SK-N-SH (cell line): ENCODE data around the gene CDH22.

Source experiments
- CTCF ChIP-seq: fragments of 200-600 bp; sonication (generic); IDR thresholded peaks from 2 replicates; pipeline ENCODE4 v1.6.1; 2017; ENCODE audit warnings: antibody characterized with exemption, mild to moderate bottlenecking, moderate library complexity
- ELF1 ChIP-seq: IDR thresholded peaks from 2 replicates; pipeline ENCODE4 v1.4.0; 2012
- EP300 ChIP-seq, 2 experiments: IDR thresholded peaks; 2 replicates each; pipeline versions ENCODE4 v1.4.0 to v1.6.1; 2012; ENCODE audit warnings: borderline replicate concordance in 1 of 2, low read depth in 1 of 2, low read length in 1 of 2
- EZH2phosphoT487 ChIP-seq: fragments of 200-600 bp; sonication (generic); IDR thresholded peaks from 2 replicates; pipeline ENCODE4 v1.6.1; 2017; ENCODE audit warnings: low read depth, mixed run types, mild to moderate bottlenecking, antibody characterized with exemption, moderate library complexity, borderline replicate concordance
- FOXJ3 ChIP-seq: sonication (generic); formaldehyde crosslinking; IDR thresholded peaks from 2 replicates; pipeline ENCODE4 v1.5.1; 2020; ENCODE audit warnings: mild to moderate bottlenecking, missing genetic modification reagents
- MXI1 ChIP-seq: IDR thresholded peaks from 2 replicates; pipeline ENCODE4 v1.6.1; 2012; ENCODE audit warnings: mild to moderate bottlenecking, low read depth, low read length, improper control_type of control experiment
- NFIC ChIP-seq: IDR thresholded peaks from 2 replicates; pipeline ENCODE4 v1.4.0; 2012; ENCODE audit warnings: borderline replicate concordance
- POLR2AphosphoS5 ChIP-seq: IDR thresholded peaks from 2 replicates; pipeline ENCODE4 v1.6.1; 2012; ENCODE audit warnings: low read depth, low read length
- REST ChIP-seq: IDR thresholded peaks from 2 replicates; pipeline ENCODE4 v1.6.1; 2012; ENCODE audit warnings: mild to moderate bottlenecking, low read depth, low read length, moderate library complexity
- RFX5 ChIP-seq: IDR thresholded peaks from 2 replicates; pipeline ENCODE4 v1.6.1; 2012; ENCODE audit warnings: mild to moderate bottlenecking, improper control_type of control experiment, low read length
- SIN3A ChIP-seq: IDR thresholded peaks from 2 replicates; pipeline ENCODE4 v1.6.1; 2012; ENCODE audit warnings: low read depth, mild to moderate bottlenecking, low read length, moderate library complexity, borderline replicate concordance
- USF2 ChIP-seq: fragments of 150-350 bp; IDR thresholded peaks from 2 replicates; pipeline ENCODE4 v1.6.1; 2017; ENCODE audit warnings: antibody characterized with exemption, low read length, low read depth, borderline replicate concordance

- no peak for TF ChIP-seq CTCF
- no peak for TF ChIP-seq REST
- TF ChIP-seq ELF1: no peak
- no peak for TF ChIP-seq RFX5
- TF ChIP-seq SIN3A: no peak
- no peak for TF ChIP-seq FOXJ3 (CRISPR knock-in tag)
- no peak for TF ChIP-seq POLR2AphosphoS5
- TF ChIP-seq EP300 (IDR thresholded peaks at IDR 0.05; ENCODE audit: borderline replicate concordance in 1 of 2, low read depth in 1 of 2, low read length in 1 of 2): no peak
- TF ChIP-seq USF2: no peak
- no peak for TF ChIP-seq MXI1
- TF ChIP-seq NFIC: no peak
- no peak for TF ChIP-seq EZH2phosphoT487
Measured at GRCh38 chr20:46196990-46197389, 111.3 kb downstream of the CDH22 start.
